ENCODE data around the gene MSRB2.
"Not testable (repeated sequence)": the region's sequence is repeated elsewhere in the genome, so short reads cannot be mapped to it uniquely, and the experiment has no call there.

MSRB2 gene

GRCh38 chr10:23055424-23056185, 39.8 kb upstream of the MSRB2 start:
- no peak for DNase-seq (ENCODE audit: extremely low read depth, low read depth)
- no peak for TF ChIP-seq CTCF (IDR thresholded peaks at IDR 0.05; ENCODE audit: low read depth, low read length)

GRCh38 chr10:23056186-23056579, 39.2 kb upstream of the MSRB2 start:
- DNase-seq (ENCODE audit: extremely low read depth, low read depth) = no peak
- no peak for TF ChIP-seq CTCF (IDR thresholded peaks at IDR 0.05; ENCODE audit: low read depth, low read length)

GRCh38 chr10:23058366-23058765, 37.0 kb upstream of the MSRB2 start:
- no peak for TF ChIP-seq CTCF (IDR thresholded peaks at IDR 0.05; ENCODE audit: low read depth, low read length)
- DNase-seq (ENCODE audit: extremely low read depth, low read depth) = no peak

- no peak for TF ChIP-seq CTCF (IDR thresholded peaks at IDR 0.05; ENCODE audit: low read depth, low read length)
- no peak for DNase-seq (ENCODE audit: extremely low read depth, low read depth)
These were observed 34.5 kb upstream of the MSRB2 start for GRCh38 chr10:23060918-23061317.

- TF ChIP-seq CTCF (IDR thresholded peaks at IDR 0.05; ENCODE audit: low read depth, low read length) = no peak
- no peak for DNase-seq (ENCODE audit: extremely low read depth, low read depth)
These were observed 32.1 kb upstream of the MSRB2 start for GRCh38 chr10:23063045-23063972.

GRCh38 chr10:23063973-23064812, 31.2 kb upstream of the MSRB2 start:
- no peak for DNase-seq (ENCODE audit: extremely low read depth, low read depth)
- no peak for TF ChIP-seq CTCF (IDR thresholded peaks at IDR 0.05; ENCODE audit: low read depth, low read length)

- not testable (repeated sequence) for DNase-seq (ENCODE audit: extremely low read depth, low read depth)
These were observed 30.6 kb upstream of the MSRB2 start for GRCh38 chr10:23064813-23065114.

Measured in AG09319 (cell line).